HG03354 (cell line): Measurements from ENCODE around the gene LOXL3.

Experiments used
- ATAC-seq: cut with Tn5 transposase; IDR thresholded peaks from one replicate; pipeline ENCODE4 v1.9.1; 2021; ENCODE audit warnings: mild to moderate bottlenecking; ENCODE audit not compliant: unreplicated experiment, poor library complexity, severe bottlenecking

The LOXL3 gene

DNA sequence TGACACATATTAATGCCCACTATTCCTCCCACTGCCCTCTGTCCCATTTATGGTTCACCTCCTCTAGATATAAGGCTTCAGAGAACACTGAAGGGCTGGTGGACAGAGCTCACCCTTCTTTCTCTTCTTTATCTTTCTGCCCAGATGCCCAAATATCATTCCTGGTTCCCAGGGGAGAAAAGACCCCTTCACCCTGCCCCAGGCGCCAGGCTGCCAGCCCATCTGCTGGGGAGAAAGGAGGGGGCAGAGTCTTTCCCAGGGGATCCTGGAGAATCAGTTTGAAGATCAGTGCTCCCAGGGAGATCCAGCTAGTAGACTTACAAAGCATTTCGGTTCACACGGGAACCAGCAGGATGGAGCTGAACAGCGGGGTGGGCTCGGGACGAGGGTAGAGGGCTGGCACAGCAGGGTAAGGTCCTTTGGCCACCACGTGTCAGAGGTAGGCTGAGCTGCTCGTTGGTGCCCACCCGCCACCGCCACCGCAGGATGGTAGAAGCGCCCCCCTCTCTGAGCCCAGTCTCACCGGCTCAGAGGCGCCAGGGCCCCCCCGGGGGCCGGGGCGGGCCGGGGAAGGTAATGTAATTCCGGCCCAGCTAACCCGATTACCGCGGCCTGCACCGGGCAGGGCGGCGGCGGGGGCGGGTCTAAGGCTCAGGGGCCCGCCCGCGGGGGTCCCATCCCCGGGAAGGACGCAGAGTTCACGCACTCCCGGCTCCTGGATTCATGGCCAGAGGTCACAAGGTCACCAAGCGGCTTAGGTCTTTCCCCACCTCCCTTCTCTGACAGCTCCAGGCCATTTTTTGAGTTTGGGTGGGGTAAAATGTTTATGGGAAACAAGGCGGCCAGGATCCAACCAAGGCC, 40.8 kb downstream of the LOXL3 start:
- ATAC-seq: no peak

DNA sequence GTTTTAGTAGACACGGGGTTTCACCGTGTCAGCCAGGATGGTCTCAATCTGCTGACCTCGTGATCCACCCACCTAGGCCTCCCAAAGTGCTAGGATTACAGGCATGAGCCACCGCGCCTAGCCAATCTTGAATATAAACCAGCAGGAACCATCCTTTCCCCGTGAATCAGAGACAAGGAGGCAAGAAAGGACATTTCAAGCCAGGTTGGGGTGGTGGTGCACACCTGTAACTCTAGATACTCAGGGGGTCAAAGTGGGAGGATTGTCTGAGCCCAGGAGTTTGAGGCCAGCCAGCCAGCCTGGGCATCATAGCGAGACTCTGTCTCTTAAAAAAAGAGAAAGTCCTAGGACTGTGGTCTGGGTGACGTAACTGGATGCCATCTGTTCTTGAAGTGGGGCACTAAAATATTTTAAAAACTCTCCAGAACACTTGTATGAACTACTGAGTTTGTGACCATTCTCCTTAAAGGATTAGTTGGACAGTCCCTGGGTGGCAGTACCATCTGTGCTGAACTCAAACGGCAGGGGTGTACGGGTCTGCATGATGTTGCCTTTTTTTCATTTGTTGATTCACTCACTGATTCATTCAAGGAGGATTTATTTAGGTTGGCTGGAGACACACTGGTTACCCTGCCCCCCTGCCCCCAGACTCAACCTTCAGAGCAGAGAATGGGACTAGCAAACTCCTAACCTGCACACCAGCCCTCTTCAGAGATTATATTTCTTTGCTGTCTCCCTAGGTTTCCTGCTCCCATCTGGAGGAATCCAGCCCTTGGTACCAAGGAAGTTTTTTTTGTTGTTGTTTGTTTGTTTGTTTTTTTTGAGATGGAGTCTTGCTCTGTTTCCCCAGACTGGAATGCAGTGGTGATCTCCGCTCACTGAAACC, 42.4 kb downstream of the LOXL3 start:
- no peak for ATAC-seq

DNA sequence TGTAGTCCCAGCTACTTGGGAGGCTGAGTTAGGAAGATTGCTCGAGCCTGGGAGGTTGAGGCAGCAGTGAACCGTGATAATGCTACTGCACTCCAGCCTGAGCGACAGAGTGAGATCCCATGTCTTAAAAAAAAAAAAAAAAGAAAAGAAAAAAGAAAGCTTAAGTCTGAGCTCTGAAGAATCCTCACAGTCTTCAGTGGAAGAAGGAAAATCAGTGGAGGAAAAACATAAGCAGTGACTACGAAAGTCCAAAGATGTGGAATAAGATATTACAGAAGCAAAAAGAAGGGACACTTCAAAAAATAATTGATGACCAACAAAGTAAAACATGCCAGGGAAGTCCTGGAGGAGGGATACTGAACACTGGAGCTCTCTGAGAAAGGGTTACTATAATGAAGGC, 43.5 kb downstream of the LOXL3 start:
- no peak for ATAC-seq

DNA sequence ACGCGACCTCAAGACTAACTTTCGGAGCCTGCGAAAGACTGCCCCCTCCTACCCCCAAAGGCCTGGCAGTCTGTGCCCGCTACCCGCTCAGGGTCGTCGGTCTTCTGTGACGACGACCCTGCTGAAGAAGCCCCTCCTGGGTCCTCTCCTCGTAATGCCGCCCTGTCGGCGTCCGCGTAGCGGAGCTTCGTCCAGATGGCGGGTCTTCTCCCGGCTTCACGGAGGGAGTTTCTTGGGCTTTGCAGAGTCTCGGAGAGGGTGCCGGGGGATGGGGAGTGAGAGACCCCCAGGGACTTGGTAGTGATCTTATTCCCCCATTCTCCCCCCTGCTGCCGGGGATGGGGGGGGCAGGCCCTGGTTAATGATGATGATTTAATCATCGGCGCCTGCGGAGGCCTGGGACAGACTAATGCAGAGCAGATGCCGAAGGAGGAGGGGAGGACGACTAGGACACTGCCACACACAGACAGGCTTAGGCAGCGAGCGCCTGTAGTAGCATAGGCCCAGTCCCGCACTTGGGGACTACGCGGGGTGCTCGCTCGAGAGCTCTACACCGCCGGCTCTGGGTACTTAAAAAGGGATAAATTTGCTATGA, 45.7 kb downstream of the LOXL3 start:
- ATAC-seq: peak; percentile 3

DNA sequence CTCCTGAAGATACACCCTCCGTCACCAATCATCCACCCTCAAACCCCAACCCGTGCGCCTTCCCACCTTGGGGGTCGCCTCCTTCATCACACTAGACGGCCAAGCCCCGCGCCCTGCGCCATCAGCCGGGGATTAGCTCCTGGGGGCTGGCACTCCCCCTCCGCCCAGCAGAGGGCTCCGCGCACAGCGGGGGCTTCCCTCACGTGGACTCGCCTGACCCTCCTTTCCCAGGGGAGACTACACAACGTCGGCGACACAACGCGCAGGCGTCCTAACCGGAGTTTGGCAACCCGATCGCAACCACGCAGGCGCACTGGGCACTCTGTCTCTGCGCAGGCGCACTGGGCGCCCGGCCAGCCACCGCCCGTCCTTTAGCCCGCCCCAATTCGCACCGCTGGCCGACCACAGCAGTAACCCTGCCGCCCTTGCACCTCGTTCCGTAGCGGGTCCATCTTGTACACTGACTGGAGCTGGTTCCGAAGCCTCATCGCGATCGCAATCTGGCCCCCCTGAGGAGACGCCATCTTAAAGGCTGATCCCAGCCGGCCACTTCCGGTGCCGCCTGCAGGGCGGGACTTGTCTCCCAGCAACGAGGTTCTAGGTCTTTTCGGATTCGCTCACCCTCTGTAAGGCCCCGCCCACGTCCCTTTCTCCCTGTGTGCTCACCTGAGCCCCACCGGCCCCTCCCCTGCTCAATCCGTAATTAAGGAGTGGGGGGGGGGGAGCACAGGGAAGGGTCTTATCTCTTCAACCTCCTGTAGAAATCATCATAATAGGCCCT, 46.4 kb downstream of the LOXL3 start, which contains the start of gene PCGF1:
Gene PCGF1 (minus strand): TSS at position 551 of the 781 bp plus-strand sequence. CDS start 27 bp downstream, at position 524.
- ATAC-seq: peak; percentile 90

DNA sequence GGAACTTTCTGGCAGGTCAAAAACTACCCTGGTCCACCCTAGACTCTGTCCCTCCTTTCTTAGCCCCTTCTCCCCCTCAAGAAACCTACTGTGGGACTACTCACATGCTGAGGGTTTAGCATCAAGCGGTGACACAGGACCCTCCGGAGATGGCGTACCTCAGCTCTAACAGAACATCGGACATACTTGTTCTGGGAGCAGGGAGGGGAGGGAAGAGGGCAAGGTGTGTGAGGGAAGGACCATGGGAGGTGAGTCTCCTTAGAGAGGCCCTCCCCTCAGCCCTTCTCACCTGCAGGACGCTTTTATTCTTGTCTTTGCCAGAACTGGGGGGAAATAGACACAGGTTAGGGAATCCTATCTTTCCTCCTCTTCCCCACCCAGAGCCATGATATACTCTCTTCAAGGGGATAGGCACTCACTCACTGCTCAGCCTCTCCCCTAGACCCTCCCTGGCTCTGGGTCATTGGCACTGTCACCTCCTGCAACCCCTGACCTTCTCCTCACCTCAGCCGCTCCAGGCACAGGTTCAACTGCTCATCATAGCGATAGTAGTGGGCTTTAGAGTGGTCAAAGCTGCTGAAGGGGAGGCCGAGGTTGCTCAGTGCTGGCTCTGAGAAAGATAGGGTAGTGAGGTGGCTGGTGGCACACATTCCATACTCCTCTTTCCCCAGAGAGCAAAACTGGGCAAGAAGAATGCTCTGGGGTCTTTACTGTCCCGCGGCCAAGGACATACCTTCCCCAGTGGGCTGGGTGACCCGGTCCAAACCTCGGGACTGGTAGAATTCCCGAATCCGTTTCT, 48.1 kb downstream of the LOXL3 start:
- ATAC-seq: no peak

DNA sequence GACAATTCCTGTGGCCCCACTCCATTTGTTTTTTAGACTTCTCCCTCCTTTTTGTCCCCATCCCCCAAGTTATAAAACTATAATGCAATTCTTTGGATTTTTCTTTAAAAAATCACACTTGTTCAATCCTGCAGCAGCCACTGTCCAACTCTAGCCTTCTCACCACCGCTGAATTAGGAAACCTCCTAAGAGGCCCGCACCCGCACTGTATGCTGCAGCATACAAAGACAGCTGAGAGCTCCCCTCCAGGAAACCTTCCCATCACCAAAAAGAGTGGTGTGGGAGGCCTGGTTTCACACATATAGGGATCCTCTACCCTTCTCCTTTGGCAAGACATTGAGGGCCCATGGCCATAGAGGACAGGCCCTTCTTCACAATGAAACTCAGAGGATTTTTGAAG, 49.2 kb downstream of the LOXL3 start:
- ATAC-seq: no peak

DNA sequence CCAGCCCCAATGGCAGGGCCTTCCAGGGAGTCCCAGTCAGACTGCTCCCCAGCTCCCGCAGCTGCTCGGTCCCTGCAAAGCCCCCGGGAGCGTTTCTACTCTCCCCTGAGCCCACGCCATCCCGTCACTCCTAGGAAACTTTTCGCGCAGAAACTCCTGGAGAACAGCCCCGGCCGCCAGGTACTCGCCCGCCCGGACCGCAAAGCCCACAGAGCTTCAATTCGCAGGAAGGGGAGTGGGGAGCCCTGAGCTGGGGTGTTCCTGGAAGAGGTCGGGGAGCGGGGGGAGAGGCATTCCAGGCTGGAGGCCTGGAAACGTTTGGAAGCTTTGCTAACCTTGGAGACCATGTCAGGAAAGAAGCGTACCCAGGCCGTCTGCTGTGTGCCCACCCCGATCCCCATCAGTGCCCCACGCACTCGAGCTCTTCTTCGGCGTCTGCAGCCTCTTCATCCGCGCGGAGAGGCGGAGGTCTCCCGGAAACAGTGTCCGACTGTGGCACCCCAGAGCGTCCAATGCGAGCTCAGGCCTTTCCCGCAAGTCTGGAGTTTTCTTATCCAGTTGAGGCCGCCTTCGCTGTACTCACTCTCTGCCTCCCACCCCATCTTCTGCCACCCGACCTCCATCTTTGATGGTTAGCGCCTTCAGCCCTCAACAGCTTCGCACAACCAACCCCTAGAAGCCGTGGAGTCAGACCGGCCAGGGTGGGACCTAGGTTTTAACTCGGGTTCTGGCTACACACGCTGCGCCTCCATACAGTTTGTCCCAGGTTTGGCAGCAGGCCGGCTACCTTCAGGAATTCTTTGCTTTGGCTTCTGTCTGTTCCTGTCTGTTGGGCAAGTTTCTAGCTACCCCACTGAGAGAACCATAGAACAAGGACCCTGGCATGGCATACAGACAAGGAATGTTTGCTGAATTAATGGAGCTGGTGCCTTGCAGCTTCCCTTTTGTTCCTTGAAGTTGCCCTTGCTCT, 50.0 kb downstream of the LOXL3 start:
- ATAC-seq: no peak

DNA sequence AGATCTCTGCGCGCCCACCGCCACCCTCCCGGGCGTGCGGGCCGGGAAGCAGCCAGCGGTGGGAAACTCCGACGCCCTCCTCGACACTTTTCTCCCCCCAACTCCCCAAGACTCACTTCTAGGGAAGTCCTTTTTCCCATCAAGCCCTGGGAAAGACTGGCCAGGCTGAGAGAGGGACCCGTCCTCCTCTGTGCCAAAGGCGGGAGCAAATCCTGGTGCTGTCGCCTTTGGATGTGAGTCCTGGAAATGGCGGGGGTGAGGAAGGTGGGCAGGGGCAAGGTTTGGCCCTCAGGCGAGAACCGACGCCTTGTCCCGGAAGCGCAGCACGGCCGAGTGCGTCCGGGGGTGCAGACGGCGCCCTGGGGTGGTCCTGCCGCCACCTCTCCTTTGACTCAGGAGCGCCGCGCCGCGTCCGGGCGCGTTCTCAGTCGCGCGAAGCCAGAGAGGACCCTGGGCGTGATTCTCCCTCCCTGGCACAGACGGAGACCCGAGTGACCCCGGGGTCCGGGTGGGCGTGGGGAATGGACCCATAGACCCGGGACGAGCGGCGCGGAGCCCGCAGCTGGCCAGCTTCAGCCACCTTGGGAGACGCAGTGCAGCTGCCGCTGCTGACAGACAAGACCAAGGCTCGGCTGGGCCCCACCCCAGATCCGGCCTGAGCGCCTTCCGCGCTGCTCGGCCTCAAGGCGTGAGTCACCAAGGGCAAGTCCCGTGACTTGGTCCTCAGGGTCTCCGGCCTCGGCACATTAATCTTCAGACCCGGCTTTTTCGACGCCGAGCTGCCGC, 50.8 kb downstream of the LOXL3 start:
- ATAC-seq: peak; percentile 42

DNA sequence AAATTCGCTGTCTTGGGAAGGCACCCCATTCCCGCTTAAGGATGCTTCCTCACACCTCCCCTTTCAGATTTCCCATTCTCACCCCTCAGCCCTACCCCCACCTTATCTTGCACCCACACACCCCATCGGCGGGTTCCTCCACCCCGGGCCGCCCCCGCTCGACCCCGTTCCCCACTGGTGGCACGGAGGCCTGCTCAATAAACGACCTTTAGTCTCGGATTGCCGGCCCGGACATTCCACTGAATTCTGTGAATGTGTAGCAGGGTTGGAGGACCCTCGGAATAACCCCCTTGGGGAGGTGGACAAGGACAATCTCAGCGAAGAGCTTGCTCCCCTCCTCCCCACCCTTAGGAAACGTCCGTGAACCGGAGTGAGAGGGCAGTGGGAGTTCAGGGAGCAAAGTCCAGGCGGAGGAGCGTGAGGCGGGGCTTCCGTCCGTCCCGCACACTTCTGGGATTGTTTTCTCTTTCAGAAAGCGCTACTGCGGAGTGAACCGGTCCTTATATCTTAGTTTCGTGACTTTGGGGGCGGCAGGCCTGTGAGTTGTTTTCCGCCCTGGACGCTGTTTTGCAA, 51.5 kb downstream of the LOXL3 start:
- no peak for ATAC-seq

DNA sequence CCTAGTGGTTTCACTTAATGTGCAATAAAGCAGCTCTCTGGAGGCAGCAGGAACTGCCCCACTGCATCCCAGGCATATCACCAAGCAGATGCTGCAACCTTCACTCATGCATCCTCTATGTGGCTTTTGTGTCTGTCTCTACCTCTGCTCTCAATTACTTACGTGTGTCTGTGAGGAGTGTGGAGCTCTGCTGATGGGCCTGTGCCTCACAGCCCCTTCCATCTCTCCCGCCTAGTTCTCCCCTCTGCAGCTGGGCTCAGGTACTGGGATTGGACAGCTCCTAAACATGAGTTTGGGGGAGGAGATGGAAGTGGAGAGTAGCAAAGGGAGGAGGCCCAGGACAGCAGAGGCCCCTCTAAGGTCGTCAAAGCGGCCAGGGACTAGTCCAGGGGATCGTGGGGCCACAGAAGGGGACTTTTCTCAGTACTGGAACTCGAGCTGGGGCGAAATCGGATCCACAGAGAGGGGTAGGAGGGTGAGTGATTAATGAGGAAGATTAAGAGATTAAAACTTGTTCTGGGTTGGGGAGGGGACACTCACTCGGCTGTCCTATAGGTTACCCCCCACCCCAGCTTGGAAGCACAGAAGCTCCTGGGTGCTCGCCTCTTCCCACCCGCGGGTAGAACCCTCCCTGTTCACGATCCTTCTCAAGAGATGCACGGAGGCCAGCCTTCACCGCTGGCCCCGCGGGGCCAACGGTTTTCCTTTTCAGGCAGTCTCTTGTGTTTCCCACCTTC, 52.2 kb downstream of the LOXL3 start:
- ATAC-seq: no peak

DNA sequence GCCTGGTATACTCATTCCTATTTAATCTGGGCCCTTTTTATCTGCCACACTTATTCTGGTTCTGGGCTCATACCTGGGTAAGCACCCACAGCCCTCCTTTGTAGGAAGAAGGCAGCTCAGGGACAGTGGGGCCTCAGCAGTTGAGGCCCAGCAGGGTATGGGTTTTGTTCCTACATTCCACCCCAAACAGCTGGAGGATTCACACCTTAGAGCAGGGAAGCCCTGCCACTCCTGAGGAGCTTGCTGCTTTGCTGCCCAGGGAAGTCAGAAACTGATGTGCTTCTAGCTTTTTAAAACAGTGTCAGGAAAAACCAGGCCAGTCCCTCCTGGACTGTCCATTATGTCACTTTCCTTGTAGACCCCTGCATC, 53.2 kb downstream of the LOXL3 start:
- no peak for ATAC-seq

DNA sequence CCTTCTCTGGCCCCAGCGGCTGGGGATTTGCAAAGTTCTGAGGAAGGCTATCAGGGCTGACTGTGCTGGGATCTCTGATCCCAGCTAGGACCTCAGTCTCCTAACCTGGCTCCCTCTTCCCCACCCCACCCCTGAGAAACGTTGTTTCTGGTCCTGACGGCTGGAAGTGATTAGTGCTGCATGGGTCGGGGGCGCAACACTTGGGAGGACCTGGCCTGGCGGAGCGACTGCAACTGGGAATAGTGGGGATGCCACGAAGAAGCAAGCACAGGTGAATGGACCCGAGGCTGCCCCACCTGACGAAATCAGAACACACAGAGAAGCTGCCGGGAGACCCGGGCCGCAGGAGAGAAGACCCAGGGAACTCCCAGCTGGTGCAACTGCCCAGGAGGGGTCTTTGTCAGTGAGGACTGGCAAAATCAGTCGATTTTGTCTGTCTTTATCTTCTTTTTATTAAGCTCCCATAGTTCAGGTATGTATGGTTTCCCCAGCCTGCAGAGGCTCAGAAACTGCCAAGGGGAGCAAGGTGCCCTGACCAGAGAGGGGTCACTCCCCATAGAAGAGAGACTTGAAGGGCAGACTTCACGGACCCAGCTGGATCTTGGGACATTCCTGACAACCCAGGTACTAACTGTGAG, 53.7 kb downstream of the LOXL3 start:
- no peak for ATAC-seq

DNA sequence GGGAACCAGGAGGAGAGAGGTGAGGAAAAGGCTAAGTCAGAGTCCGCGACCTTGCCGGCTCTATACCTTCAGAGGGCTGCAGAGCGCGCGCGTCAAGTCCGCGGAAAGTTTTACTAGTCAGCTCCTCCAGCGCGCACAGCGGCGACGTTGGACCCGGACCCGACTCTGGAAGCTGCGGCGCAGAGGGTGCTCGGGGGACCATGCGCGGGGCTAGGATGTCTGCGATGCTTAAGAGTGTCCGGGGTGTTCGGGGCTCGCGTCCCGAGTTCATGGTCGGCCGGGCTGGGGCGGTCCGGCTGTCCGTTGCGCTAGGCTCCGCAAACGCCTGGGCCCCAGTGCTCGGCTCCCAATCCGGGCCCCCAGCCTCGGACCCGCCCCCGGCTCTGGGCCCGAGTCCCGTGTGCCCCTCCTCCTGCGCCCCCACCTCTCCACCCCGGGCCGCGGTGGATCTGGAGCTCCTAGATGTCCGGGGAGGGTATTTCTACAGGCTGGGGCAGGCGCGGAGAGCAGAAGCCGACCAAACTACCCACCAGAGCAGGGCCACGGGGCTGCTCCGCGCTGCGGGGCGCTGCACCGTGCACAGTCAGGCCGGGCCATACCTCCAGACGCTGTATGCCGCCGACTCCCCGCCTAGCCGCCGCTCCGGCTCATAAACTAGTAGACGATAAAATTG, 54.3 kb downstream of the LOXL3 start, which contains the start of gene LBX2:
Gene LBX2 (minus strand): TSS at position 337 of the 673 bp plus-strand sequence. CDS start 66 bp downstream, at position 271.
- no peak for ATAC-seq
